Smooth muscle cell (in vitro differentiated cells): ENCODE results near the gene SORBS1. TPM values are rescaled to one million over a fixed set of nuclear protein-coding genes. Genes with fewer than 3 reads are reported as not detected.

ENCODE experiments used
- DNase-seq: peaks from one replicate; lab custom pipeline; 2025; ENCODE audit not compliant: unreplicated experiment; lab: John Stamatoyannopoulos, UW
- H2AFZ ChIP-seq: fragments of 200-600 bp; sonication (generic); 2 replicates; pipeline ENCODE4 v1.6.0; 2016; ENCODE audit warnings: antibody characterized with exemption, low read depth, mild to moderate bottlenecking
- H3F3A ChIP-seq: fragments of 200-600 bp; sonication (generic); 2 replicates; pipeline ENCODE4 v1.6.0; 2017; ENCODE audit warnings: antibody characterized with exemption, low read depth
- H3K27ac ChIP-seq: fragments of 200-600 bp; sonication (generic); 2 replicates; pipeline ENCODE4 v1.5.1; 2016; ENCODE audit warnings: low read depth, mild to moderate bottlenecking
- H3K27me3 ChIP-seq: fragments of 200-600 bp; sonication (generic); 2 replicates; pipeline ENCODE4 v1.6.1; 2016; ENCODE audit warnings: low read depth, mild to moderate bottlenecking
- H3K36me3 ChIP-seq: fragments of 200-600 bp; sonication (generic); 2 replicates; pipeline ENCODE4 v1.5.1; 2016; ENCODE audit warnings: low read depth
- H3K4me1 ChIP-seq: fragments of 200-600 bp; sonication (generic); 2 replicates; pipeline ENCODE4 v1.5.1; 2016; ENCODE audit warnings: low read depth
- H3K4me2 ChIP-seq: fragments of 200-600 bp; sonication (generic); 2 replicates; pipeline ENCODE4 v1.6.0; 2016; ENCODE audit warnings: mild to moderate bottlenecking
- H3K4me3 ChIP-seq: fragments of 200-600 bp; sonication (generic); 2 replicates; pipeline ENCODE4 v1.5.1; 2016; ENCODE audit warnings: mild to moderate bottlenecking
- H3K79me2 ChIP-seq: fragments of 200-600 bp; sonication (generic); 2 replicates; pipeline ENCODE4 v1.6.0; 2016; ENCODE audit warnings: low read depth, mild to moderate bottlenecking
- H3K9ac ChIP-seq: fragments of 200-600 bp; sonication (generic); 2 replicates; pipeline ENCODE4 v1.6.0; 2016; ENCODE audit warnings: low read depth
- H3K9me3 ChIP-seq: fragments of 200-600 bp; sonication (generic); replicated peaks from 2 replicates; pipeline ENCODE4 v1.5.1; 2016; ENCODE audit warnings: low read depth
- H4K20me1 ChIP-seq: fragments of 200-600 bp; sonication (generic); 2 replicates; pipeline ENCODE4 v1.6.0; 2016; ENCODE audit warnings: low read depth
- WGBS: methylation state at CpG from one replicate; pipeline ENCODE4 v1.1.7; 2016; ENCODE audit warnings: low lambda C conversion rate; 5-methylcytosine and 5-hydroxymethylcytosine counted together
- polyA plus RNA-seq: library from polyadenylated mRNA; unstranded; fragments of >200 nt; fragmentation: Nextera tagmentation; extraction: Ambion mirVana; gene quantifications from 2 replicates; pipeline ENCODE4 v1.2.1, GENCODE V29; 2016
- total RNA-seq: library from RNA; depleted of rRNA; stranded (reverse); fragments of >200 nt; gene quantifications from 2 replicates; pipeline ENCODE4 v1.2.3, GENCODE V29; 2014
- TF ChIP-seq, protein P1 (sequence below): fragments of 200-600 bp; sonication (generic); IDR thresholded peaks from 2 replicates; pipeline ENCODE4 v1.5.1; 2017; ENCODE audit warnings: borderline replicate concordance, mild to moderate bottlenecking, antibody characterized with exemption; ENCODE audit not compliant: insufficient read depth, poor library complexity, severe bottlenecking

Gene SORBS1
- total and polyA plus RNA-seq, 2 experiments from 2014 or later, result 14.6 to 21.0 TPM

DNA sequence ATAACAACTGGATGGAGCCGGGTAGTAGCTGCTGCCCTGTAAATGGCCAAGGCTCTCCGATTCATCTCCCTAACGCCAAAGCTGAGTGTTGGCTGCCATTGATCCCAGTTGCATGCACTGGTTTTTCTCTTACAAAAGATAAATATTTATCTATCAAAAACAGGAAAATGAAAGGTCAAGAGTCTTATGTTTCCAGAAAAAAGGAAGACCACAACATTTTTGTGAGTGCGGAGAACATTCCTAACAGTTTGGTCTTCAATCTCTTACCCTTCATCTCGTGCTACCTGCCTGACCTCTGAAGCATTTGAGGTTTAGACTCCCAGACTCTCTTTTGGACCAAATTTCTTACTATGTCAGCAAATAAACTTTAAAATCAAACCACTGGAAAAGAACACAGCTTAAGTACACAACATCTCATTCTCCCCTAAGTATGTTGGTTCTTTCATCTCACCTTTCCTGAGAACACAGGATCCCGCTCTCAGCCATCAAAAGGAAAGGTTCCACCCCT lies 61.6 kb downstream of the SORBS1 start:
- Histone ChIP-seq H2AFZ (no peak overlapping the region), H3K36me3 (no peaks in the 10 kb centered on the region), H3K4me3 (no peak overlapping the region), H3K27me3 (no peaks in the 10 kb centered on the region), H3K9me3 (no peaks in the 10 kb centered on the region), H3K4me1 (no peaks in the 10 kb centered on the region), H4K20me1 (no peaks in the 10 kb centered on the region), H3K4me2 (no peak overlapping the region), H3K79me2 (peaks cover 23% of the 10 kb centered on the region), H3K9ac (no peak overlapping the region), H3F3A (no peaks in the 10 kb centered on the region), H3K27ac (no peak overlapping the region)
- TF ChIP-seq, protein P1, sequence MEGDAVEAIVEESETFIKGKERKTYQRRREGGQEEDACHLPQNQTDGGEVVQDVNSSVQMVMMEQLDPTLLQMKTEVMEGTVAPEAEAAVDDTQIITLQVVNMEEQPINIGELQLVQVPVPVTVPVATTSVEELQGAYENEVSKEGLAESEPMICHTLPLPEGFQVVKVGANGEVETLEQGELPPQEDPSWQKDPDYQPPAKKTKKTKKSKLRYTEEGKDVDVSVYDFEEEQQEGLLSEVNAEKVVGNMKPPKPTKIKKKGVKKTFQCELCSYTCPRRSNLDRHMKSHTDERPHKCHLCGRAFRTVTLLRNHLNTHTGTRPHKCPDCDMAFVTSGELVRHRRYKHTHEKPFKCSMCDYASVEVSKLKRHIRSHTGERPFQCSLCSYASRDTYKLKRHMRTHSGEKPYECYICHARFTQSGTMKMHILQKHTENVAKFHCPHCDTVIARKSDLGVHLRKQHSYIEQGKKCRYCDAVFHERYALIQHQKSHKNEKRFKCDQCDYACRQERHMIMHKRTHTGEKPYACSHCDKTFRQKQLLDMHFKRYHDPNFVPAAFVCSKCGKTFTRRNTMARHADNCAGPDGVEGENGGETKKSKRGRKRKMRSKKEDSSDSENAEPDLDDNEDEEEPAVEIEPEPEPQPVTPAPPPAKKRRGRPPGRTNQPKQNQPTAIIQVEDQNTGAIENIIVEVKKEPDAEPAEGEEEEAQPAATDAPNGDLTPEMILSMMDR, result no peak
- no peak for DNase-seq
- 72% methylated on average over 6 of the region's 6 CpGs for WGBS

DNA sequence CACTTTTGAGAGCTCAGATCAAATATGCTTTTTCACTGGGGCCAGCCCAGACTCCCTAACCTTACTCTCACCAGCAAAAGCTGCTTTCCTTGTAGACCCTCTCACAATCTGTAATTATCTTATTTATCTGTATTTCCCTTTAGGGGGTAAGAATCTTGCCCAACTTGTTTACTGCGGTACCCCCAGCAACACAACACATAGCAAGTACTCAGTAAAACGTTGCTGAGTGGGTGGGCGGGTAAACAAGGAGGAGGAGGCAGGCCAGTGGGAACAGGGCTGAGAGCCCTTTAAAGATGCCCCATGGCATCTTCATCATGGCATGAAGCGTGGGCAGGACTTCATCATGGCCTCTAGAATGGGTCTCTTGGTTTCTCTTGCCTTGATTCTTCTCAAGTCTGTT lies 64.2 kb downstream of the SORBS1 start:
- Histone ChIP-seq H4K20me1 (no peaks in the 10 kb centered on the region), H3K4me3 (no peak overlapping the region), H3K27me3 (no peaks in the 10 kb centered on the region), H3K36me3 (no peaks in the 10 kb centered on the region), H3K27ac (peak overlapping the region; percentile 80), H3K9me3 (no peaks in the 10 kb centered on the region), H3K4me1 (no peaks in the 10 kb centered on the region), H3K9ac (no peak overlapping the region), H2AFZ (no peak overlapping the region), H3K4me2 (no peak overlapping the region), H3F3A (no peaks in the 10 kb centered on the region), H3K79me2 (peaks cover 10% of the 10 kb centered on the region)
- 49% methylated on average over 4 of the region's 4 CpGs for WGBS
- TF ChIP-seq, protein P1, result no peak
- DNase-seq, result no peak

DNA sequence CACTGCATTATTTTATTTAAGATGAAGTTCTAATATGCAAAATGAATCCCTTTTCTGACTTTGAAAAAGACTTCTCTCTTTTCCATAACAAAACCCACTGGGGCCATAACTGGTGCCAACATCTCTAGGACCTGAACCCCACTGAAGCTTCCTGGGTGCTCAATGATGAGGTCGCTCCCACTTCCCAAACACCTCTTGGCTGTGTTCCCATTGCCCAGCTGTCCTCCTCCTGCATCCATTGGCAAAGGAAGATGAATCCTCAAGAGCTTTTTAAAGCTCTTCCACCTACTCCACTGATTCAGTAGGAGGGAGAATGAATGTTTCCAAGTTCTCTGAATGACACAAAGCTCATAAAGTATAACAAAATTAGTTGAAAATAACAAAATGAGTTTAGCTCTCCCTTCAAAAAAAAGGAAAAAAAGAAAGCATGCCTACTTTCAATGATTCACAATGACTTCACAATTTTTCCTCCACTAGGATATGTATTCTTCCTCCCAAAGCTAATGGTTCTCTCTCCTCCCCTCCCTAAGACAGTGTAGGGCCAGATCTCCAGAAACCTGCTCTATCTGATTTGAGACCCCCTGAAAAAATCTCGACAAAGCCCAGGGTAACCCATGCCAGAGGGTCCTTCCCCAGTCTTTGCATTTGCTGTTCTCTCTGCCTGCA lies 64.8 kb downstream of the SORBS1 start:
- peaks cover 10% of the 10 kb centered on the region for H3K79me2 ChIP-seq
- 83% methylated on average over 2 of the region's 2 CpGs for WGBS

More for the DNA sequence above, 64.8 kb downstream of the SORBS1 start:
- no peaks in the 10 kb centered on the region for H4K20me1 ChIP-seq
- H3K27ac ChIP-seq, result peak overlapping the region; percentile 80
- H2AFZ ChIP-seq, result no peak overlapping the region
- H3K4me1 ChIP-seq, result no peaks in the 10 kb centered on the region
- no peaks in the 10 kb centered on the region for H3F3A ChIP-seq
- H3K36me3 ChIP-seq, result no peaks in the 10 kb centered on the region
- TF ChIP-seq, protein P1, result no peak
- no peak overlapping the region for H3K9ac ChIP-seq
- DNase-seq, result no peak
- no peak overlapping the region for H3K4me3 ChIP-seq
- no peaks in the 10 kb centered on the region for H3K9me3 ChIP-seq
- H3K27me3 ChIP-seq, result no peaks in the 10 kb centered on the region
- H3K4me2 ChIP-seq, result no peak overlapping the region
